Epithelial cell of esophagus (primary cell): Measurements from ENCODE around the gene ASZ1.
"Not testable (repeated sequence)": the region's sequence is repeated elsewhere in the genome, so short reads cannot be mapped to it uniquely, and the experiment has no call there.

Source experiments
- DNase-seq: peaks from one replicate; pipeline ENCODE4 v3.0.0; 2010; ENCODE audit warnings: low read depth
- H3K4me3 ChIP-seq: 2 replicates; pipeline ENCODE4 v1.5.1; 2011; ENCODE audit warnings: mild to moderate bottlenecking, low read length, control low read depth
- CTCF ChIP-seq: IDR thresholded peaks from 2 replicates; pipeline ENCODE4 v1.5.1; 2011; ENCODE audit warnings: low read depth, mild to moderate bottlenecking, low read length, control low read depth, inconsistent platforms; ENCODE audit not compliant: insufficient read depth; ENCODE audit errors: missing control alignments

ASZ1 gene, protein sequence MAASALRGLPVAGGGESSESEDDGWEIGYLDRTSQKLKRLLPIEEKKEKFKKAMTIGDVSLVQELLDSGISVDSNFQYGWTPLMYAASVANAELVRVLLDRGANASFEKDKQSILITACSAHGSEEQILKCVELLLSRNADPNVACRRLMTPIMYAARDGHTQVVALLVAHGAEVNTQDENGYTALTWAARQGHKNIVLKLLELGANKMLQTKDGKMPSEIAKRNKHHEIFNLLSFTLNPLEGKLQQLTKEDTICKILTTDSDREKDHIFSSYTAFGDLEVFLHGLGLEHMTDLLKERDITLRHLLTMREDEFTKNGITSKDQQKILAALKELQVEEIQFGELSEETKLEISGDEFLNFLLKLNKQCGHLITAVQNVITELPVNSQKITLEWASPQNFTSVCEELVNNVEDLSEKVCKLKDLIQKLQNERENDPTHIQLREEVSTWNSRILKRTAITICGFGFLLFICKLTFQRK

DNA sequence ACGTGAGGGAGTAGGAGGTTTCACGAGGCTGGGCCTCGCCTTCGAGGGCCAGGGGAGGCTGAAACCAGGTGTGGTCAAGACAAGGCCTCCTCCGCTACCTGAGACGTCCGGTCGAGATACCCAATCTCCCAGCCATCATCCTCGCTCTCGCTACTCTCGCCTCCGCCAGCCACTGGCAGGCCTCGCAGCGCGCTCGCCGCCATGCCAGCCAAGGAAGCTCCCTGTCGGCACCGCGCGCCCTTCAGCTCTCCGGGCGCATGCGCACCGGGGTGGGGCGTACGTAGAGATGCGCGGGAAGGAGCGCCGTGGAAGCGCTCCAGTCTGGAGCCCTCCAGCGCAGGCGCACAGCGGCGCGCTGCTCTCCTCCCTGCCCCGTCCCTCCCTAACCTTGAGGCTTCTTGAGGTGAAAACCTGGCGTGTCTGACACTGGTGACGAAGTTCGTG, at the start of gene ASZ1:
Gene ASZ1 (minus strand): TSS at position 236 of the 444 bp plus-strand sequence. CDS start 33 bp downstream, at position 203.
- no peak within 1 kb of the TSS for H3K4me3 ChIP-seq
- no peak for DNase-seq
- no peak for TF ChIP-seq CTCF

DNA sequence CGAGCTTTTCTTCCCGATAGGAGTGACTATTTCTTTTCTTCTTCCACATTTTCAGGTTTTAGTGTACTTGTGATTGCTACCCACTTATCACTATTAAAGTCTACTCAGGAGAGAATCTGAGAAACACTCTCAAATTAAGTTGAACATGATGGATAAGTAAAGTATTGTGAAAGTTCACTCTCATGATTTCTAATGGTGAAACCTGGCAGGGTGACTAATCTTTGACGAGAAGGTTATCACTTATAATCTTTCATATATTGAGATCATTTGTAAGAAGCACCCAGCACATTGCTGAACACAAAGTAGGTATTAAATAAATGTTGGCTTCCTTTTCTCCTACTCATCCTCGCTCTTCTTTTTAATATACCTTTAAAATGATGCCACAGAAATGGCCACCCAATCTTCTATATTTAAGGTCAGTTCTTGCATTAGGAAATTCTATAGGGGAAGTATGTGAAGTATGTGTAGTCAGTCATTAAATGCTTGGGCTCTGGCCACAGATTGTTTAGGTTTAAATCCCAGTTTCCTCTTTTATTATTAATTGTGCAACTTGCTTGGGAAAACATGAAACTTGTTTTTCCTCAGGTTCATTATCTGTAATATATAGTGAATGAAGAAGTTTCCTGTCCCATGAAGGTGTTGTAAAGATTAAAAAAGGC, 49.4 kb upstream of the ASZ1 start:
- H3K4me3 ChIP-seq = no peak overlapping the region
- no peak for DNase-seq
- no peak for TF ChIP-seq CTCF

DNA sequence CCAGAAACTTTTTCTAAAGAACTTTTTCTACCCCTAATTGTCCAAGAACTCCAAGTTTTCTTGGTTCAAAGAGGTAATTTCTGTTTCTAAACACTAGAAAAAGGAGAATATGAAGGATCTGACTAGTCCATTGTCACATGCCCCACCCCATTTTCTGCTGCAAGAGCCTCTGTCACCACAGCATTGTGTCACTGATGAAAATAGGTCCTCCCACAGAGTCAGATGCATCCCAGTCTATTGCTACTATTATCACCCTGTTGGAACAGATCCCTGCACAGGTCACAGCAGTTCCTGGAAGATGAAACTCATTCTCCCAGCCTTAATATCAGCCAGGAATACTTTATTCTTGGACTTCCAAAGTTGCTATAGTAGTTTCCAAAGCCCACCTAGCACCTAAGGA, 45.0 kb upstream of the ASZ1 start:
- no peak for DNase-seq

DNA sequence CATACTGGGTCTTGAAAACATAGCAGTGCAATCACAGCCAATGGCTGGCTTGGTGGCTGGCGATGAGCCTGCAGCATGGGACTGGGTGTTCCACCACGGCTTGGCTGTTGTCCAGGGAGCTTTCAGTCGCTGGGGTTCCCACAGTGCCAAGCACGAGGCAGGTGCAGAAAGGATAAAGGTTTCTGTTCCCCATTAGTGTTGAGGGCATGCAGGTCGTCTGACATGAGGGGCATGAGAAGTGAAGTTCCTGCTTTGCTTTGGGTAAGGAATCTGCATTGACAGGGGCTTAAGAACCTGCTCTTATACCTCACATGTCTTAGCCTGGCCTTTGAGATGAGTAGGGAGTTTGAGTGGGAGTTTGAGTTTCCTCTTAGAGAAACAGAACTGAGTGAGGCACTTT, 43.5 kb upstream of the ASZ1 start:
- no peak for DNase-seq
- no peak for TF ChIP-seq CTCF
- no peak overlapping the region for H3K4me3 ChIP-seq

More for the DNA sequence above, 45.0 kb upstream of the ASZ1 start:
- H3K4me3 ChIP-seq = no peak overlapping the region
- TF ChIP-seq CTCF = no peak

- TF ChIP-seq CTCF = no peak
- no peak for DNase-seq
These were observed 40.9 kb upstream of the ASZ1 start for GRCh38 chr7:117468174-117468573.

DNA sequence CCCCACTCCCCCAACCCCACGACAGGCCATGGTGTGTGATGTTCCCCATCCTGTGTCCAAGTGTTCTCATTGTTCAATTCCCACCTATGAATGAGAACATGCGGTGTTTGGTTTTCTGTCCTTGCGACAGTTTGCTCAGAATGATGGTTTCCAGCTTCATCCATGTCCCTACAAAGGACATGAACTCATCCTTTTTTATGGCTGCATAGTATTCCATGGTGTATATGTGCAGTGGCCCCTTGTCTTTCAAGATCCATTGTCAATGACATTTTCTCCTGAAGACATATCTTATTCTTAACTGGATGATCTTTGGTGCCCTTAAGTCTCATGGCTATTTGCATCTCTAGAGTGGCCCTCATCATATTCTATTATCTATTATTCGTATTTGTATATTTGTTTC, 33.5 kb upstream of the ASZ1 start:
- not testable (repeated sequence) for DNase-seq, H3K4me3 ChIP-seq

More at GRCh38 chr7:117468174-117468573, 40.9 kb upstream of the ASZ1 start:
- no peak overlapping the region for H3K4me3 ChIP-seq

- TF ChIP-seq CTCF = no peak
- H3K4me3 ChIP-seq = no peak overlapping the region
- DNase-seq = no peak
These were observed 32.4 kb upstream of the ASZ1 start for GRCh38 chr7:117459735-117460134.
